GM03348 (cell line): ENCODE results near the gene FKBP1B.
"Not testable (repeated sequence)": the region's sequence is repeated elsewhere in the genome, so short reads cannot be mapped to it uniquely, and the experiment has no call there.

Experiments
- DNase-seq: peaks from one replicate; pipeline ENCODE4 v3.0.0; 2012; ENCODE audit warnings: low spot score

FKBP1B gene

GRCh38 chr2:24072259-24072658, 22.7 kb downstream of the FKBP1B start:
- DNase-seq: no peak

- no peak for DNase-seq
Observed at GRCh38 chr2:24073816-24074215, 24.3 kb downstream of the FKBP1B start.

- DNase-seq: no peak
Observed at GRCh38 chr2:24075259-24075658, 25.7 kb downstream of the FKBP1B start.

GRCh38 chr2:24075915-24076848, 26.6 kb downstream of the FKBP1B start, which contains the start of gene SF3B6:
SF3B6 (minus strand) TSS chr2:24076326; CDS start chr2:24076229, 97 bp downstream.
- DNase-seq: peak; percentile 94

- peak; percentile 21 for DNase-seq
Observed at GRCh38 chr2:24076849-24077534, 27.5 kb downstream of the FKBP1B start.

- no peak for DNase-seq
Observed at GRCh38 chr2:24077535-24077877, 28.0 kb downstream of the FKBP1B start.

- no peak for DNase-seq
Observed at GRCh38 chr2:24077879-24078278, 28.3 kb downstream of the FKBP1B start.

GRCh38 chr2:24080701-24081100, 31.2 kb downstream of the FKBP1B start:
- DNase-seq: no peak

GRCh38 chr2:24082787-24083566, 33.4 kb downstream of the FKBP1B start:
- no peak for DNase-seq

GRCh38 chr2:24083567-24084385, 34.2 kb downstream of the FKBP1B start:
- peak; percentile 79 for DNase-seq

GRCh38 chr2:24084386-24085199, 35.1 kb downstream of the FKBP1B start, which contains the start of gene TP53I3:
TP53I3 (minus strand) TSS chr2:24084834; CDS start chr2:24084326, 508 bp downstream.
- DNase-seq: peak; percentile 95

- no peak for DNase-seq
Observed at GRCh38 chr2:24085200-24085489, 35.6 kb downstream of the FKBP1B start.

- DNase-seq: no peak
Observed at GRCh38 chr2:24086241-24086640, 36.7 kb downstream of the FKBP1B start.

- DNase-seq: no peak
Observed at GRCh38 chr2:24087032-24087431, 37.5 kb downstream of the FKBP1B start.

GRCh38 chr2:24088821-24089359, 39.3 kb downstream of the FKBP1B start:
- no peak for DNase-seq

- DNase-seq: not testable (repeated sequence)
Observed at GRCh38 chr2:24093270-24093669, 43.7 kb downstream of the FKBP1B start.

GRCh38 chr2:24095171-24095677, 45.7 kb downstream of the FKBP1B start:
- DNase-seq: not testable (repeated sequence)

- not testable (repeated sequence) for DNase-seq
Observed at GRCh38 chr2:24100732-24101131, 51.2 kb downstream of the FKBP1B start.

GRCh38 chr2:24101992-24102391, 52.5 kb downstream of the FKBP1B start:
- DNase-seq: no peak

GRCh38 chr2:24102677-24103076, 53.1 kb downstream of the FKBP1B start:
- no peak for DNase-seq
